Measurements from ENCODE around the gene BRD9. TPM values are rescaled to one million over a fixed set of nuclear protein-coding genes. Genes with fewer than 3 reads are reported as not detected.
"Not testable (repeated sequence)": the region's sequence is repeated elsewhere in the genome, so short reads cannot be mapped to it uniquely, and the experiment has no call there.

The BRD9 gene
- total RNA-seq, 1 donor from 2014 or later, result 41.1 TPM

GRCh38 chr5:848671-849111 lies 43.9 kb downstream of the BRD9 start:
- H3K4me3 ChIP-seq (ENCODE audit: low read depth, low read length), result no peak overlapping the region
- TF ChIP-seq, protein P1, sequence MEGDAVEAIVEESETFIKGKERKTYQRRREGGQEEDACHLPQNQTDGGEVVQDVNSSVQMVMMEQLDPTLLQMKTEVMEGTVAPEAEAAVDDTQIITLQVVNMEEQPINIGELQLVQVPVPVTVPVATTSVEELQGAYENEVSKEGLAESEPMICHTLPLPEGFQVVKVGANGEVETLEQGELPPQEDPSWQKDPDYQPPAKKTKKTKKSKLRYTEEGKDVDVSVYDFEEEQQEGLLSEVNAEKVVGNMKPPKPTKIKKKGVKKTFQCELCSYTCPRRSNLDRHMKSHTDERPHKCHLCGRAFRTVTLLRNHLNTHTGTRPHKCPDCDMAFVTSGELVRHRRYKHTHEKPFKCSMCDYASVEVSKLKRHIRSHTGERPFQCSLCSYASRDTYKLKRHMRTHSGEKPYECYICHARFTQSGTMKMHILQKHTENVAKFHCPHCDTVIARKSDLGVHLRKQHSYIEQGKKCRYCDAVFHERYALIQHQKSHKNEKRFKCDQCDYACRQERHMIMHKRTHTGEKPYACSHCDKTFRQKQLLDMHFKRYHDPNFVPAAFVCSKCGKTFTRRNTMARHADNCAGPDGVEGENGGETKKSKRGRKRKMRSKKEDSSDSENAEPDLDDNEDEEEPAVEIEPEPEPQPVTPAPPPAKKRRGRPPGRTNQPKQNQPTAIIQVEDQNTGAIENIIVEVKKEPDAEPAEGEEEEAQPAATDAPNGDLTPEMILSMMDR (conservative IDR thresholded peaks at IDR 0.05; ENCODE audit: low read depth, low read length), result no peak
- no peak for DNase-seq (ENCODE audit: low read depth)

DNA sequence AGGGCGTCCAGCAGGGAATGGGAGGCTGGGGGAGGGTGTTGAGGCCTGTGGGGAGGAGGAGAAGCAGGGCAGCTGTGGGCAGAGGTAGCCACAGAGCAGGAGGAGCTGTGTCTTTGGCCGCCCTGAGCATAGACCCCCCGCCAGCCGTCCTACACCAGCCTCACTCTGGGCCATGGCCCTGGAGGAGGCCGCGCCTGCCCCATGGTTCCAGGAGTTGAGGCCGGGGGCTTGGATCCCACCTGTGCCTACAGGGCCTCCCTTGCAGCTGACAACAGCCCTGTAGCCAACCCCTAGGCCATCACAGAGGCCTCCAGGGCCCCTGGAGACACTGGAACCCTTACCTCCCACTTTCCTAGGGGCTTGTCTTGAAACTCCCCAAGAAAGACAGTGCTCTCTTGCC lies 44.9 kb downstream of the BRD9 start:
- DNase-seq (ENCODE audit: low read depth); H3K4me3 ChIP-seq (ENCODE audit: low read depth, low read length): not testable (repeated sequence)

DNA sequence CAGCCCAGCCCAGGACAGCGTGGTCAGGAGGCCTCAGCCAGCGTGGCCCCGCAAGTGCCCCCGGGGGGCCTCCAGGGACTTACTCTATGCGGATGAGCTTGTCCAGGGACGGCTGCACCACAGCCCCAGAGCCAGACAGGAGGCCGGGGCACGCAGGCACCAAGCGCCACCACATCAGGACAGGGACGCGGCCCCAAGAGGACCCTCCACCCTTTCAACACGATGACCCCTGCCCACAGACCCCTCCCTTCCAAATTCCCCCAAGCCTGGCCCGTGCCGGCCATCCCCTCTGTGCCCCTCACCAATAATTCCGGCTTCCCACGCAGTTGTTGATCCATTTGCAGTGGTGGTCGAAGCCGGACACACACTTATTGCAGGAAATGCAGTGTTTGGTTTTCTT lies 45.4 kb downstream of the BRD9 start:
- H3K4me3 ChIP-seq (ENCODE audit: low read depth, low read length); DNase-seq (ENCODE audit: low read depth): not testable (repeated sequence)

GRCh38 chr5:846602-847091 lies 46.0 kb downstream of the BRD9 start:
- not testable (repeated sequence) for DNase-seq (ENCODE audit: low read depth); H3K4me3 ChIP-seq (ENCODE audit: low read depth, low read length)

DNA sequence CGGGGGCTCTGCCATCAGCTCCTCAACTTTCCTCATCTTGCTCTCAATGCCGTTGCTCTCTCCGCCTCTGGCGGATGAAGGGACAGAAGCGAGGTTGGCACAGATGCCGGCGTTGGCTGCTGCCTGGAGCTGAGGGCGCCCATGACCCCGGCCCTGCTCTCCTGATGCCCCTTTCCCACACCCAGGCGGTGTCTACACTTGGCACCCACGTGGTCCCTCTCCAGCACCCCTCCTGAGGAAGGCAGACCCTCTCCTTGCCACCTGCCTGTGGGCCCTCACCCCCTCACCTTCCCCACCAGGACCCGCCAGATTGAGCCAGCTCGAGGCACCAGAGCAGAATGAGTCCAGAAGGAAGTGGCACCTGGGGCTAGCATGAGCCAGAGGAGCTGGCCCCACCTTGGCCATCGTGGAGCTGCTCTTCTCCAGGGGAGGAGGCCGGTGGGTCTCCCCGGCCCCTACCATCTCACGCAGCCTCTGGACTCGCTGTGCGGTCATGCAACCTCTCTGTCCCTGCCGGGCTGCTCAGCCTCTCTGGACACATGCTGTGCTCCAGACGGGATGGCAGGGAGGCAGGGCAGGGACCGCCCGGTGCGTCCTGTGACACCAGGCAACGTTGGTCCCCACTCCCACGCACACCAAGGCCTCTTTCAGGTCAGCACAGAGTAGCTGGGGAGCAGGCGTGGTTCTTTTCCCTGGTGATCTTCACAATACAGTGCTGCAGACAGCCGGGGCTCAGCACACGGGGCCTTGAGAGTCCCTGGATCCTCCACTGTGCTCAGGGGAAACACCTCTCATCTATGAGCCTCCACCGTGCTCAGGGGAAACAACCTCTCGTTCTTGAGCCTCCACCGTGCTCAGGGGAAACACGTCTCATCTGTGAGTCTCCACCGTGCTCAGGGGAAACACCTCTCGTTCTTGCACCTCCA lies 46.7 kb downstream of the BRD9 start:
- not testable (repeated sequence) for H3K4me3 ChIP-seq (ENCODE audit: low read depth, low read length); DNase-seq (ENCODE audit: low read depth)

DNA sequence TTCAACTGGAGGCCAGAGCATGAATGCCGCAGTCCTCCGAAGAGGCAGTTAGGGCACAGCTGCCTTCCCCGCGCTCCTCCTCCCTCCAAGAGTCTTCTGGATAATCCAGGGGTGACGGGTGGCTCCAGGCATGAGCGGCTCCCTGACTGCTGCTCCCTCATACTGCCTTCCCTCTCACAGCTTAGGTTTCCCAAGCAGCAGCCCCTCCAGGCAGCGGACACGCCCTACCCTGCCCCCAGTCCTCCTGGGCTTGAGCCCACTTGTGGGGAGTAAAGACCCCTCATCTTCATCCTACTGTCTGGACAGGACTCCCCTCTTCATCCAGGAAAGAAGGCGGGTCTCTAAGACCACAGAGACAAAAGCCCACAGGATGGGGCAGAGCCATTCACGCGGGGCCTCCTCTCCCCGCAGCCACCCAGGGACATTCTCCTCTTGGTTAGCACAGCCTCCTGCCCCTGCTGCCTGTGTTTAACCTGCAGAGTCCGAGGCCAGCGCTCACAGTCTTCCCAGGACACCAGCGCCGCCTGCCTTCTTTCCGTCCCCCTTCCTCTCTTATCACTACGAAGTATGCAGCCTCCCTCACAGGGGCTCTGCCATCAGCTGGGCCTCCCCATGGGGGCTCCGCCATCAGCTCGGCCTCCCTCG lies 47.4 kb downstream of the BRD9 start:
- not testable (repeated sequence) for DNase-seq (ENCODE audit: low read depth); H3K4me3 ChIP-seq (ENCODE audit: low read depth, low read length)

DNA sequence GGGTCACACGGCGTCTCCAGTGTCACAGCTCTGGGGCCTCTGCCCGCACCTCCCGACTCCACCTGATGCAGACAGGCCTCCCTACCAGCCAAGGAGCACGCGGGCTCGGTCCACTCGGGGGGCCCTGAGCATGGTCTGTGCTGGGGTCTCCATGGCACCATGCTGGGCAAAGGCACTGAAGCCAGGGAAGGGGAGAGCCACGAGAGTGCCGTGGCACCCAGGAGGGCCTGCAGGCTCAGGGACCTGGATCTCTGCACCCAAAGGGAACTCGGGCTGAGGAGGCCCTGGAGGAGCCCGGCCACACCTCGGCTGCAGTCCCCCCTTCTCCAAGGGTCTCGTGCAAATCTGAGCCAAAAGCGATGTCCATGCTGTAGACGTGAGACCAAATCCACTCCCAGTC lies 48.2 kb downstream of the BRD9 start:
- not testable (repeated sequence) for H3K4me3 ChIP-seq (ENCODE audit: low read depth, low read length); DNase-seq (ENCODE audit: low read depth)

DNA sequence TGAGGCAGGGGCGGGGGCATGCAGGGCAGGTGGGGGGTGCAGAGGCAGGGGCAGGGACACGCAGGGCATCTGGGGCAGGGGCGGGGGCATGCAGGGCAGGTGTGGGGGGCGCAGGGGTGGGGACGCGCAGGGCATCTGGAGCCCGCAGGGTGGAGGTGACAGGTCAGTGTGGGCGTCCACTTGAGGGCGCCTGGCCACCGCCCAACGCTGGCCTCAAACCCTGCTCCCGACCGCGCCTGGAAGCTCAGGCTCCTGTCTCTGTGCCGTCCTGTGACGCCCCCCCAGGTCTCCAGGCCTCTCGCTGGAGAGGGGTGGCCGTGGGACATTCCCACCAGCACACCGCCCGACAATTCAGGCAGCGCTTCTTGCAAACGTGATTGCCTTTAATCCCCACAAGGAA lies 48.7 kb downstream of the BRD9 start:
- H3K4me3 ChIP-seq (ENCODE audit: low read depth, low read length), result not testable (repeated sequence)

DNA sequence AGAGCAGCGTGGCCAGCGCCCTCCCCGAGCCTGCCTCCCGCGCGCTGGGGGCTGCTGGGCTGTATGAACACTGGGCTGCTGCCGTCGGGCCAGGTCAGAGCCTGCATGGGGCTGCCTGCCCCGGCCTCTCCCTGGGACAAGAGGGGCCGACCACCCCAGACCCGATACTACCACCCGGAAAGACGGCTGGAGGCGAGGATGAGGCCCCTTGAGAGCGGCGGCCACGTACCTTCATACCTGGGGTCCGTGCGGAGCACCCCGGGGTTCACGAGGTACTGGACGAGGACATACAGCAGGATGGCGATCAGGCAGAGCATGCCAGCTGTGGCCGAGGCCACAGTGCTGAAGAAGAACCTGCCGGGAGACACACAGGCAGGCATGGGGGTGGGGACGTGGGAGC lies 49.2 kb downstream of the BRD9 start:
- H3K4me3 ChIP-seq (ENCODE audit: low read depth, low read length); DNase-seq (ENCODE audit: low read depth): not testable (repeated sequence)

More for the DNA sequence above, 48.7 kb downstream of the BRD9 start:
- DNase-seq (ENCODE audit: low read depth), result not testable (repeated sequence)

GRCh38 chr5:842402-843221 lies 50.0 kb downstream of the BRD9 start:
- H3K4me3 ChIP-seq (ENCODE audit: low read depth, low read length); DNase-seq (ENCODE audit: low read depth): not testable (repeated sequence)

DNA sequence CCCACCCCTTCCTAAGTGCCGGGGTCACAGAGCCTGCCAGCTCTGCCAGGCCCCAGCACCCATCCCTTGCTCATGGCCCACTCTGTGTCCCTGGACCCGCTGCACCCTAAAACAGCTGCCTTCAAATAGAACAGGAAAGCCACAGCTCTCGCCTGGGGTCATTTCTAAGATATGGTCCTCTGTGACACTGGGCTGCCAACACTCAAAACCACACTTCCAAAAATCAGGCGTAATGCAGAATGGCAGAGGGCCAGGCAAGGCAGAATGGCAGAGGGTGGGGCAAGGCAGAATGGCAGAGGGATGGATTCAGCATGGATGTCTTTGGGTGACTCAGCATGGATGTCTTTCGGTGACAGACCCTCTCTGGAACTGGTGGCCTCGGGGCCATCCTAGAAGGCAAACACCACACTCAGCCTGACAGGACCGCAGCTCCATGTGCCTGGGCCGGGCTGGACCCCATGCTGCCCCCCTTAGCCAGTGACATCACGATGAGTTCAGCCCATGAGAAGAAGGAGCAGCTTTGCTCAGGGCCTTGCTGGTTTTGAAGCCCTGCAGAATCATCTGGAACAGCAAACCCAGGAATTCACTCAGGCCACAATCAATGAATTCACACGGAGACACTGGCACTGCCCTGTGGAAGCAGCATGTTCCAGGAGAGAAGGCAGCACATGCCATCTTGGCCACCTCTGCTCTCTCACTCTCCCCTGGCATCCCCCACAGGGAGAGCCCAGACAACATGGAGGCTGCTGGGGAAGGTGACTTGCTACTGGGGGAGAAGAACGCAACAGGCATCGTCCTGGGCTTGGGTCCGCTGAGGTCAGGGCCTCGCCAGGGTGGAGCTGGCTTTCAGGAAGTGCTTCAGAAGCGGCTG lies 50.8 kb downstream of the BRD9 start:
- DNase-seq (ENCODE audit: low read depth); H3K4me3 ChIP-seq (ENCODE audit: low read depth, low read length): not testable (repeated sequence)

GRCh38 chr5:840974-841435 lies 51.6 kb downstream of the BRD9 start:
- not testable (repeated sequence) for H3K4me3 ChIP-seq (ENCODE audit: low read depth, low read length); DNase-seq (ENCODE audit: low read depth)

DNA sequence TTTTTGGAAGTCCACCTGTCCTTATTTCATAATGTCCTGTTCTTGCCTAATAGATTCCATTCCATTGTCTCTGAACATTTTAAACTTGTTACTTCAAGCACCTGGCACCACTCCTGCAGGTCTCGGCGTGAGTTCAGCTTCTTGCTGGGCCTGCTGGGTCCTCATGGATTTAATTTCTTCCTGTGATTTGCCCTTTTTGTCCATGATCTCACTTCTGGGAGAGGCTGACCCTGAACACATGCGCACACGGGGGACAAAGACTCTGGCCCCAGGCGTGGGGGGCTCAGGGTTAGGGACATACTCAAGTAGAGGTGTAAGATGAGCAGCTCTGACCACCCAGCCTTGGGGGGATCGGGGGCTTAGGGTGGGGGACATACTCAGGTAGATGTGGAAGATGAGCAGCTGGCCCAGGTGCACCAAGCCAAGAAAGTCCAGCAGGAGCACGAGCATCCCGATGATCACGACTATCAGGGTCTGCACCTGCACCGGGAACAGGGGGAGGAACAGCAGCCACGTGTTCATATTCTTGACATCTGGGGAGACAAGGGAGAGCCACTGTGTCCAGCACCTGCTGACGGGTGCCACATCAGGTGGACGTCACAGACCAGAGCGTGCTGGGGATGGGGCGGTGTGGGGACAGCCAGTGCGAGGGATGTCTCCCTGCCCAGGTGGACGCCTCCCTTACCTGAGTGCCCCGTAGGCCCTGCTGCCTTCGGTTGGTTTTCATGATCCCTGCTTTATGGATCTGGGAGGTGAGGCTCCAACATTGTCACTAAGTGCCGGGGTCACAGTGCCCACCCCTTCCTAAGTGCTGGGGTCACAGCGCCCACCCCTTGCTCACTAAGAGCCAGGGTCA lies 52.3 kb downstream of the BRD9 start:
- not testable (repeated sequence) for H3K4me3 ChIP-seq (ENCODE audit: low read depth, low read length); DNase-seq (ENCODE audit: low read depth)

GRCh38 chr5:838431-838851 lies 54.2 kb downstream of the BRD9 start:
- not testable (repeated sequence) for H3K4me3 ChIP-seq (ENCODE audit: low read depth, low read length); DNase-seq (ENCODE audit: low read depth)

DNA sequence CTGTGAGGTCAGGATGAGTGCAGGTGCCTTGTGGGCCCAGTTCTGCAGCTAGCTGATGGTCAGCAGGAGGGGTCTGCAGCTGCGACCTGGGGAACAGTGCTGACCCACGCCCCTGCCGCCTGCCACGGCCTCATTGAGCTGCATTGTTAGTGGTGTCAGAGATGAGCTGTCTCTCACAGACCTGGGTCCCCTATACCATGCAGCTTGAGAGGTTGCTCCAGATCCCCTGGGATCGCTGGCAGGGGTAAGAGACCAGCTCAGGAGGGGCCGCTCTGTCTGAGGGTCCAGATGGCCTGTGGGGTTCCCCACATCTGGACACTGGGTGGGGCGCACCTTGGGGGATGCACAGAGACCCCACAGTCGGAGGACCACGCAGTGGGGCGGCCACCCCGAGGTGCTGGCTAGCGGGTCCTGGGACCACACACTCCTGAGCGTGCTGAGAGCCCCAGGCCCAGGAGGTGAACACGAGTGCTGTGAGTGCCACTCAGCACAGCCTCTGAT lies 54.9 kb downstream of the BRD9 start:
- H3K4me3 ChIP-seq (ENCODE audit: low read depth, low read length); DNase-seq (ENCODE audit: low read depth): not testable (repeated sequence)

Measured in epithelial cell of proximal tubule (primary cell).